ENCODE measurements around the gene NPAS3. TPM values are rescaled to one million over a fixed set of nuclear protein-coding genes. Genes with fewer than 3 reads are reported as not detected.

Gene NPAS3
- total RNA-seq, 1 donor from 2014 or later = 2.4 TPM

DNA sequence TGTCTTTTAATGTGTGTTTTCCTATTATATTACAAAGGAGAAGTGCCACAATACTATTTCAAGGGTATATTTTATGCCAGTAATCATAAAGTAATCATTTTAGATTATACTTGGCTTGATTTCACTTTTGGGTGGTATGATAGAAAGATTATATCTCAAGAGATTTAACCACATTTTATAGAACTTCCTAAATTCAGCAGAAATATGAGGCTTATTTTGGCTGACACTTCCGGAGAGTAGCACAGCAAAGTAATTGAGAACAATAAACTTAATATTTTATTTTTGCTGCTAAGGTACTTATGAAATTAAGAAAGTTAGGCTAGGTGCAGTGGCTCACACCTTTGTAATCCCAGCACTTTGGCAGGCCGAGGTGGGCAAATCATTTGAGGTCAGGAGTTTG is 319.1 kb downstream of the NPAS3 start:
- H3K27ac Mint-ChIP-seq (ENCODE audit: unreplicated experiment) = no peak overlapping the region
- TF ChIP-seq, protein P1, sequence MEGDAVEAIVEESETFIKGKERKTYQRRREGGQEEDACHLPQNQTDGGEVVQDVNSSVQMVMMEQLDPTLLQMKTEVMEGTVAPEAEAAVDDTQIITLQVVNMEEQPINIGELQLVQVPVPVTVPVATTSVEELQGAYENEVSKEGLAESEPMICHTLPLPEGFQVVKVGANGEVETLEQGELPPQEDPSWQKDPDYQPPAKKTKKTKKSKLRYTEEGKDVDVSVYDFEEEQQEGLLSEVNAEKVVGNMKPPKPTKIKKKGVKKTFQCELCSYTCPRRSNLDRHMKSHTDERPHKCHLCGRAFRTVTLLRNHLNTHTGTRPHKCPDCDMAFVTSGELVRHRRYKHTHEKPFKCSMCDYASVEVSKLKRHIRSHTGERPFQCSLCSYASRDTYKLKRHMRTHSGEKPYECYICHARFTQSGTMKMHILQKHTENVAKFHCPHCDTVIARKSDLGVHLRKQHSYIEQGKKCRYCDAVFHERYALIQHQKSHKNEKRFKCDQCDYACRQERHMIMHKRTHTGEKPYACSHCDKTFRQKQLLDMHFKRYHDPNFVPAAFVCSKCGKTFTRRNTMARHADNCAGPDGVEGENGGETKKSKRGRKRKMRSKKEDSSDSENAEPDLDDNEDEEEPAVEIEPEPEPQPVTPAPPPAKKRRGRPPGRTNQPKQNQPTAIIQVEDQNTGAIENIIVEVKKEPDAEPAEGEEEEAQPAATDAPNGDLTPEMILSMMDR (IDR thresholded peaks at IDR 0.05) = no peak
- no peaks in the 10 kb centered on the region for H3K36me3 Mint-ChIP-seq (ENCODE audit: unreplicated experiment)
- peaks cover 15% of the 10 kb centered on the region for H3K27me3 Mint-ChIP-seq (ENCODE audit: unreplicated experiment)
- H3K4me3 Mint-ChIP-seq (ENCODE audit: unreplicated experiment) = no peak overlapping the region
- DNase-seq (ENCODE audit: extremely low spot score, unreplicated experiment) = no peak
- no peaks in the 10 kb centered on the region for H3K9me3 Mint-ChIP-seq (ENCODE audit: unreplicated experiment)
- peaks cover 8% of the 10 kb centered on the region for H3K4me1 Mint-ChIP-seq (ENCODE audit: unreplicated experiment)

DNA sequence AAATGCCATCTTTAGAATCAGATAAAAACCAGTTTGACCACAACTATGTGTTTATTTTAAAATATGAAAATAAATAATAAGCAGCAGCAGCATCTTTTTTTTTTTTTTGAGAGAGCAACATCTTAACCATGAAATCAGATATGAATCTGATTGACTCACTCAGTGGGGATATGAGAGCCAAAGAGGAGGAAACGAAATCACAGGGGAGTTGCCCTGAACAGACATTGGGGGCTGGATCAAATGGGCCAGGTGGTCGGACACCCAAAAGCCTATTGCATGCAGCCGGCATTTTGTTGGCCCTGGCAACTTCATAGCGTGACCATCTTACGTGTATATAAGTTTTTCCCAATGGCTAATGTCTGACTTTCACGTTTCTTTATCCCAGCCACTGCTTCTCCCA is 321.1 kb downstream of the NPAS3 start:
- no peaks in the 10 kb centered on the region for H3K36me3 Mint-ChIP-seq (ENCODE audit: unreplicated experiment)
- peaks cover 8% of the 10 kb centered on the region for H3K4me1 Mint-ChIP-seq (ENCODE audit: unreplicated experiment)
- H3K27me3 Mint-ChIP-seq (ENCODE audit: unreplicated experiment) = peaks cover 12% of the 10 kb centered on the region
- H3K27ac Mint-ChIP-seq (ENCODE audit: unreplicated experiment) = no peak overlapping the region
- DNase-seq (ENCODE audit: extremely low spot score, unreplicated experiment) = no peak
- TF ChIP-seq, protein P1 (IDR thresholded peaks at IDR 0.05) = no peak
- H3K9me3 Mint-ChIP-seq (ENCODE audit: unreplicated experiment) = no peaks in the 10 kb centered on the region
- no peak overlapping the region for H3K4me3 Mint-ChIP-seq (ENCODE audit: unreplicated experiment)

DNA sequence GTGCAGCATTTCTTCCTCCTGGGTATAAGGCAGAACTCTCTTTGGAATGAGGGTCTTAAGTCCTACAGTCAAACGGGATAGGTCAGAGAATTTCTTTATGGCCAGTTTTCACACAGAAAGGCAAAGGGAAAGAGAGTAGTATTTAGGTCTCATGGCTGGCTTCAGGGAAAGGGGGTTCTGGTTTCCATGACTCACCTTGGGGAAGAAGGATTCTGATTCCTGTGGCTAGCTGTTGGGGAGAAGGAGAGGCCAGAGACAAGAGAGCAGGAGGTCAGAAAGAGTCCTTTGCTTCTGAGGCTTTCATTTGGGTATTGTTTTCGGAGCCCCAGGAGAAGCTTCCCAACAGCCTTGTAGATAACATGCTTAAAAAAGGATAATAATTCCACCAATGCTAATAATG is 332.5 kb downstream of the NPAS3 start:
- Mint-ChIP-seq H3K9me3 (ENCODE audit: unreplicated experiment) (no peaks in the 10 kb centered on the region), H3K4me1 (ENCODE audit: unreplicated experiment) (no peaks in the 10 kb centered on the region), H3K27ac (ENCODE audit: unreplicated experiment) (no peak overlapping the region), H3K4me3 (ENCODE audit: unreplicated experiment) (no peak overlapping the region), H3K36me3 (ENCODE audit: unreplicated experiment) (no peaks in the 10 kb centered on the region), H3K27me3 (ENCODE audit: unreplicated experiment) (peaks cover 5% of the 10 kb centered on the region)
- TF ChIP-seq, protein P1 (IDR thresholded peaks at IDR 0.05) = no peak
- DNase-seq (ENCODE audit: extremely low spot score, unreplicated experiment) = no peak

DNA sequence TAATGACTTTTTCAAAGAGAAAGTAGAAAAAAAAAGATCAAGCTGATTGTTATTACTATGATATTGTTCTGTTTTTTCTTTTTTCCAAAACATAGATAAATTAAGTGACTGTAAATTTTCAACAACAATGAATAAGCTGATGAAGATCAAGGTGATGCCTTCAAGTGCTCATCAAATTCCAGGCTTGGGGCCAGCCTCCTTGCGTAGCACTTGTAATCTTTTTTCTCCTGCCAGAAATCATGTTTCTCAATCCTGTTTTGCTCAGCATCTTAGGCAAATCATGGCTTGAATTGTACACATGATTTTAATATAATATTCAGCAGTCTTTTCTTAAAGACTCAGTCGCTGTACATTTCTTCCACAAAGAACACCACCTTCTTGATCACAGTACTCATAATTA is 333.2 kb downstream of the NPAS3 start:
- no peaks in the 10 kb centered on the region for H3K9me3 Mint-ChIP-seq (ENCODE audit: unreplicated experiment)
- no peaks in the 10 kb centered on the region for H3K36me3 Mint-ChIP-seq (ENCODE audit: unreplicated experiment)
- TF ChIP-seq, protein P1 (IDR thresholded peaks at IDR 0.05) = no peak
- no peak overlapping the region for H3K27ac Mint-ChIP-seq (ENCODE audit: unreplicated experiment)
- DNase-seq (ENCODE audit: extremely low spot score, unreplicated experiment) = no peak
- H3K4me1 Mint-ChIP-seq (ENCODE audit: unreplicated experiment) = no peaks in the 10 kb centered on the region
- H3K4me3 Mint-ChIP-seq (ENCODE audit: unreplicated experiment) = no peak overlapping the region
- H3K27me3 Mint-ChIP-seq (ENCODE audit: unreplicated experiment) = peaks cover 5% of the 10 kb centered on the region

DNA sequence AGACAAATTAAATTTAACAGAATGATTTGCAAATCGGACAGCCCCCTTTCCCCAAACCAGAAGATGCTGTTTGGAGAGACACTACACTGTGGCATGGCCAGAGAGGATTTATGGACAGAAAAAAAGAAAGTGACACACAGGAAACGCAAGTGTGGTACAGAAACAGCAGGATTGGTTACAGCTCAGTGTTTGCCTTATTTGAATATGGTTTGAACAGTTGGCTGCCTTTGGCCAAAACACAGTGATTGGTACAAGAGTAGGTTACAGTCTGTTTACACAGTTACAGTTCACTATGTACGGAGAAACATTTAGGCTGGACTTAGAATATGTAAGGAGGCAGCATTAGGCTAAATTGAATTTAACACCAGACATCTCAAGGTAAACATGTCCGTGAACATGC is 335.3 kb downstream of the NPAS3 start:
- TF ChIP-seq, protein P1 (IDR thresholded peaks at IDR 0.05) = no peak
- Mint-ChIP-seq H3K4me1 (ENCODE audit: unreplicated experiment) (no peaks in the 10 kb centered on the region), H3K4me3 (ENCODE audit: unreplicated experiment) (no peak overlapping the region), H3K27ac (ENCODE audit: unreplicated experiment) (no peak overlapping the region), H3K27me3 (ENCODE audit: unreplicated experiment) (peaks cover 15% of the 10 kb centered on the region), H3K36me3 (ENCODE audit: unreplicated experiment) (no peaks in the 10 kb centered on the region), H3K9me3 (ENCODE audit: unreplicated experiment) (no peaks in the 10 kb centered on the region)
- DNase-seq (ENCODE audit: extremely low spot score, unreplicated experiment) = no peak
